ENCODE measurements around the gene MOB3B. TPM values are rescaled to one million over a fixed set of nuclear protein-coding genes. Genes with fewer than 3 reads are reported as not detected.
"Not testable (repeated sequence)": the region's sequence is repeated elsewhere in the genome, so short reads cannot be mapped to it uniquely, and the experiment has no call there.

Gene MOB3B
- polyA plus RNA-seq, 3 donors = 24.0 to 26.2 (median 25.5) TPM

- no peak for DNase-seq (ENCODE audit: low read depth in 3 of 3, low spot score in 2 of 3)
These were observed 9.8 kb downstream of the MOB3B start for GRCh38 chr9:27519466-27520465.

- no peak for DNase-seq (ENCODE audit: low read depth in 3 of 3, low spot score in 2 of 3)
These were observed 10.8 kb downstream of the MOB3B start for GRCh38 chr9:27518809-27519208.

- DNase-seq (ENCODE audit: low read depth in 3 of 3, low spot score in 2 of 3) = no peak
These were observed 11.6 kb downstream of the MOB3B start for GRCh38 chr9:27518006-27518405.

- no peak for DNase-seq (ENCODE audit: low read depth in 3 of 3, low spot score in 2 of 3)
These were observed 15.1 kb downstream of the MOB3B start for GRCh38 chr9:27514551-27514950.

- no peak for DNase-seq (ENCODE audit: low read depth in 3 of 3, low spot score in 2 of 3)
These were observed 17.8 kb downstream of the MOB3B start for GRCh38 chr9:27511771-27512170.

- no peak for DNase-seq (ENCODE audit: low read depth in 3 of 3, low spot score in 2 of 3)
These were observed 18.8 kb downstream of the MOB3B start for GRCh38 chr9:27510780-27511179.

GRCh38 chr9:27506981-27507380, 22.6 kb downstream of the MOB3B start:
- no peak for DNase-seq (ENCODE audit: low read depth in 3 of 3, low spot score in 2 of 3)

GRCh38 chr9:27505744-27506161, 23.9 kb downstream of the MOB3B start:
- no peak for DNase-seq (ENCODE audit: low read depth in 3 of 3, low spot score in 2 of 3)

GRCh38 chr9:27504259-27504658, 25.4 kb downstream of the MOB3B start:
- no peak for DNase-seq (ENCODE audit: low read depth in 3 of 3, low spot score in 2 of 3)

- DNase-seq (ENCODE audit: low read depth in 3 of 3, low spot score in 2 of 3) = no peak
These were observed 26.0 kb downstream of the MOB3B start for GRCh38 chr9:27503623-27504022.

GRCh38 chr9:27500902-27501301, 28.7 kb downstream of the MOB3B start:
- not testable (repeated sequence) for DNase-seq (ENCODE audit: low read depth in 3 of 3, low spot score in 2 of 3)

GRCh38 chr9:27499451-27499850, 30.2 kb downstream of the MOB3B start:
- no peak for DNase-seq (ENCODE audit: low read depth in 3 of 3, low spot score in 2 of 3)

- DNase-seq (ENCODE audit: low read depth in 3 of 3, low spot score in 2 of 3) = no peak
These were observed 31.7 kb downstream of the MOB3B start for GRCh38 chr9:27497883-27498417.

- no peak for DNase-seq (ENCODE audit: low read depth in 3 of 3, low spot score in 2 of 3)
These were observed 33.5 kb downstream of the MOB3B start for GRCh38 chr9:27496135-27496504.

- no peak for DNase-seq (ENCODE audit: low read depth in 3 of 3, low spot score in 2 of 3)
These were observed 34.0 kb downstream of the MOB3B start for GRCh38 chr9:27495480-27496134.

GRCh38 chr9:27491154-27491553, 38.5 kb downstream of the MOB3B start:
- no peak for DNase-seq (ENCODE audit: low read depth in 3 of 3, low spot score in 2 of 3)

- DNase-seq (ENCODE audit: low read depth in 3 of 3, low spot score in 2 of 3) = no peak
These were observed 40.3 kb downstream of the MOB3B start for GRCh38 chr9:27489087-27489876.

- no peak for DNase-seq (ENCODE audit: low read depth in 3 of 3, low spot score in 2 of 3)
These were observed 41.7 kb downstream of the MOB3B start for GRCh38 chr9:27487927-27488326.

GRCh38 chr9:27487128-27487640, 42.4 kb downstream of the MOB3B start:
- DNase-seq (ENCODE audit: low read depth in 3 of 3, low spot score in 2 of 3) = no peak

GRCh38 chr9:27485158-27485557, 44.5 kb downstream of the MOB3B start:
- no peak for DNase-seq (ENCODE audit: low read depth in 3 of 3, low spot score in 2 of 3)

- no peak for DNase-seq (ENCODE audit: low read depth in 3 of 3, low spot score in 2 of 3)
These were observed 46.0 kb downstream of the MOB3B start for GRCh38 chr9:27483576-27483975.

Measured in right renal cortex interstitium (tissue), 3 donors.